DMS153 treated with DMSO at 0.1 percent for 48 hours (cell line): ENCODE measurements around the gene GADD45G.

Experiments
- DNase-seq: peaks from one replicate; lab custom pipeline; 2025; ENCODE audit not compliant: unreplicated experiment; lab: John Stamatoyannopoulos, UW

The GADD45G gene

GRCh38 chr9:89648247-89649000 lies 43.6 kb downstream of the GADD45G start:
- DNase-seq, result no peak

DNA sequence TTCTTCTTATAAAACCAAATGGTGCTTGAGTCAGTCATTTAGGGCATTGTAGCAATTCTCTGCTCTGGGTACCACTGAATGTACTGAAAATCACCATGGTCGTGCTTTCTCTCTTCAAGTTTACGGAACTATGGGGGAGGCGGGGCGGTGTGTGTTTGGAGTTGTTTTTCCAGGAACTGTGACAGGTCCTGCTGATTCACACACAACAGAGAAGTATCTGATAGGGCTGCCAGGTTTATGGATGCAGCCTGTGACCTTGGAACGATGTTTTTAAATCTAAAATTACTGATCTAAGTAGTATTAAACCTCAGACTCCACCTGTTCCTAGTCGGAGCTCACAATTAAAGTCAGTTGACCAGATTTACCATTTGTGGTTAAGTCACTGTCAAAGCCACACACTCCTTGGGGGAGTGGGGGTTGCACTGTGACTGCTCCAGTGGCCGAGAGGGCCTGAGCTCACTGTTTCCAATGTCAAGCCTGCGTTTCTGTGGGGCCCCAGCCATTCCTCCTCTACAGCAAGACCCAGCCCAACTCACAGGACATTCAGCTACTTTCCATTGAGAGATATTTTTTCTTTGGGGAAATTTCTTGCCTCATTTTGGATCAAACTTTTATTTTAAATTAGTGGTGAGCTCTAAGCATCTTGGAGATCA lies 44.4 kb downstream of the GADD45G start:
- no peak for DNase-seq

DNA sequence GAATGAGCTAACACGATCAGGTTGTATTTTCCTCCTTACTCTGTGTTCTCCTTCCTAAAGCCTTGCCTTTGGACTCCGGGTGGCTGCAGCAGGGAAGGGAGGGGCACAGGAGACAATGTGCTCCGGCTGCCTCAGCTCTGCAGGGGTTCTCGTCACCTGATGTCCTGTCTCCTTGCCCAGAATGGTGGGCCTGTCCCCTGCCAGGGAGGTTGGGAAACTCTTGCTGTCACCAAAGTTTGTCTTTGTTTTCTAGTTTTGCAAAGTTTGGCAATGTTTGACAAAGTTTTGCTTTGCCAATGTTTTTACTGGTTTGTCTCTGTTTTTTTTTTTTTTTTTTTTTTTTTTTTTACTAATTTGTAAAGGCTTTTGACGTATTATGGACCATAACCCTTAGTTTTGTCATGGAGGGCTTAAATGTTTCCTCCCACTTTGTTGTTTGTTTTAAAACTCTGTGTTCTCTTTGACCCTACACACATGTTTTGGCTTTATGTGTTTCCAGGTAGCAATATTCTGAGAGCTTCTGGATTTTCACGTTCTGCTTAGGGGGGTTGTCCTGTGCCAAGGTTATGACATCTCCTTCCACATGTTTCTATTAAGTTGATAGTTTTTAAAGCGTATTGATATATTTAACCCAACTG lies 49.3 kb downstream of the GADD45G start:
- DNase-seq, result no peak

DNA sequence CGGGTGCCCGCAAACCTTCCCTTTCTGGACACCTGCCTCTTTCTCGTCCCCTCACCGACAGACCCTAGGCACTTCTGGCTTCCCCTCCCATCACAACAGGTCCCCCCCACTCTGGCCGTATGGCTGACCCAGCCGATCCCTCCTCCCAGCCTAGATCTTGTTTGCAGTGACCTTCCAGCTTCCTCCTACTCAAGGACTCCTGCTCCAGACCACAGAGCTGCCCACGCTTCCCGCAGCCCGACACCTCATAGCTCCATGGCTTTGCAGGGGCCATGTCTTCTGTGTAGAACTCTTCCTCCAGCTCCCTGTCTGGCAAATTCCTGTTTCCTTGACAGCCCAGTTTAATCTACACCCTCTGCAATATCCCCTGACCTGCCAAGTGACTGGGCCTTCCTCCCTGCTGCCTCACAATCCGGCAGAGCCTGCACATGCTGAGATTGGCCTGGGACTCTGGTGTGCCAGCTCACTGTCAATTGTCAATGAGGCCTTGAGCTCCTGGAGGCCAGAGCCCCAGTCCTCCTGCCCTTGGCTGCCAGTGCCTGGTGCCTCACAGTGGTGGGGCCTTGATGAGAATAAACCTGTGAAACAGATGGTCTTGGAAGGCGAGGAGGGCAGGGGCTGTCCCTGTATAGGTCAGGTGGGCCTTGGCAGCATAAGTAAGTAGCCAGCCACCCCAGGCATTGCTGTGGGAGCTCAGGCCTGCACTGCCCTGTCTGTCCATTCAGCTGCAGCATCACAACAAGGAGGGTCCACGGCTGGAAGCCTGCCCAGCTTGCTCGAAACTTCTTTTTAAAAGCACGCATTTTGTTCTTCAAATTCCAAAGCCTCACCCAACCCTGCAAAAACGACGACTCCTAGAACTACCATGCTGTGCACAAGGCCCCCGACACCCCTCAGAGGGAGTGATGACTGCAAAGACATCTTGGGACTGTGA lies 50.5 kb downstream of the GADD45G start:
- DNase-seq, result no peak
